HepG2 (cell line): ENCODE measurements around the gene MYO5A. TPM values are rescaled to one million over a fixed set of nuclear protein-coding genes. Genes with fewer than 3 reads are reported as not detected.

ENCODE experiments used
- ATAD3A ChIP-seq: sonication (generic); formaldehyde crosslinking; IDR thresholded peaks from 2 replicates; pipeline ENCODE4 v1.4.0; 2020; ENCODE audit warnings: missing genetic modification reagents
- BCL3 ChIP-seq: sonication (generic); formaldehyde crosslinking; IDR thresholded peaks from 2 replicates; pipeline ENCODE4 v1.5.1; 2020; ENCODE audit warnings: mild to moderate bottlenecking, missing genetic modification reagents, moderate library complexity
- BHLHE40 ChIP-seq: IDR thresholded peaks from 2 replicates; pipeline ENCODE4 v1.6.1; 2011; ENCODE audit warnings: low read length, improper control_type of control experiment
- FOXO1 ChIP-seq: sonication (generic); formaldehyde crosslinking; IDR thresholded peaks from 2 replicates; pipeline ENCODE4 v1.4.0; 2020; ENCODE audit warnings: missing genetic modification reagents
- MTF2 ChIP-seq: sonication (generic); formaldehyde crosslinking; IDR thresholded peaks from 2 replicates; pipeline ENCODE4 v1.5.0; 2020; ENCODE audit warnings: missing genetic modification reagents, borderline replicate concordance
- NFYB ChIP-seq: sonication (generic); formaldehyde crosslinking; IDR thresholded peaks from 2 replicates; pipeline ENCODE4 v1.4.0; 2020; ENCODE audit warnings: missing genetic modification reagents
- NFYC ChIP-seq: IDR thresholded peaks from 2 replicates; pipeline ENCODE4 v1.6.1; 2016; ENCODE audit warnings: missing genetic modification reagents, missing compliant biosample characterization
- TFAP4 ChIP-seq: sonication (generic); IDR thresholded peaks from 2 replicates; pipeline ENCODE4 v1.6.1; 2016; ENCODE audit warnings: low read depth, borderline replicate concordance
- THAP11 ChIP-seq: IDR thresholded peaks from 2 replicates; pipeline ENCODE4 v1.6.1; 2016; ENCODE audit warnings: missing biosample characterization, missing genetic modification reagents
- ZBTB43 ChIP-seq: sonication (generic); formaldehyde crosslinking; conservative IDR thresholded peaks from 2 replicates; pipeline ENCODE4 v1.4.0; 2020; ENCODE audit warnings: missing genetic modification reagents
- ZBTB46 ChIP-seq: sonication (generic); formaldehyde crosslinking; IDR thresholded peaks from 2 replicates; pipeline ENCODE4 v1.4.0; 2020; ENCODE audit warnings: mild to moderate bottlenecking, missing genetic modification reagents, borderline replicate concordance
- ZHX1 ChIP-seq: sonication (generic); formaldehyde crosslinking; IDR thresholded peaks from 2 replicates; pipeline ENCODE4 v1.8.1; 2022; ENCODE audit warnings: low read depth, mild to moderate bottlenecking, missing genetic modification reagents
- ZMYM3 ChIP-seq: sonication (generic); formaldehyde crosslinking; IDR thresholded peaks from 2 replicates; pipeline ENCODE4 v1.5.1; 2020; ENCODE audit warnings: mild to moderate bottlenecking, missing genetic modification reagents
- ZNF230 ChIP-seq: sonication (generic); formaldehyde crosslinking; IDR thresholded peaks from 2 replicates; pipeline ENCODE4 v1.4.0; 2020; ENCODE audit warnings: mild to moderate bottlenecking, missing genetic modification reagents
- ZNF34 ChIP-seq: sonication (generic); formaldehyde crosslinking; IDR thresholded peaks from 2 replicates; pipeline ENCODE4 v1.4.0; 2020; ENCODE audit warnings: mild to moderate bottlenecking, missing genetic modification reagents, borderline replicate concordance
- ZNF343 ChIP-seq: sonication (generic); formaldehyde crosslinking; IDR thresholded peaks from 2 replicates; pipeline ENCODE4 v1.4.0; 2020; ENCODE audit warnings: mild to moderate bottlenecking, missing genetic modification reagents
- ZNF432 ChIP-seq: sonication (generic); formaldehyde crosslinking; IDR thresholded peaks from 2 replicates; pipeline ENCODE4 v1.5.0; 2020; ENCODE audit warnings: missing genetic modification reagents, mild to moderate bottlenecking, borderline replicate concordance
- ZNF615 ChIP-seq: sonication (generic); formaldehyde crosslinking; IDR thresholded peaks from 2 replicates; pipeline ENCODE4 v1.5.0; 2020; ENCODE audit warnings: mild to moderate bottlenecking, missing genetic modification reagents, borderline replicate concordance
- ZNF691 ChIP-seq: sonication (generic); formaldehyde crosslinking; IDR thresholded peaks from 2 replicates; pipeline ENCODE4 v1.4.0; 2020; ENCODE audit warnings: missing genetic modification reagents, low read depth, mild to moderate bottlenecking, borderline replicate concordance
- ZNF839 ChIP-seq: sonication (generic); formaldehyde crosslinking; IDR thresholded peaks from 2 replicates; pipeline ENCODE4 v1.4.0; 2020; ENCODE audit warnings: missing genetic modification reagents, mild to moderate bottlenecking, borderline replicate concordance
- polyA plus RNA-seq, 8 experiments: library from polyadenylated mRNA; depleted of rRNA in 3 of 8; stranded (reverse) in 7 of 8; unstranded in 1 of 8; fragments of >200 nt; fragmentation: Illumina TruSeq in 4 of 8; extraction: Trizol in 4 of 8; gene quantifications; 2 replicates each; pipeline versions ENCODE4 v1.2.1 to v1.2.3, GENCODE V29; 2011 to 2016; ENCODE audit warnings: low read depth in 4 of 8, missing spikeins in 1 of 8, mixed read lengths in 1 of 8; ENCODE audit not compliant: insufficient read depth in 1 of 8
- total RNA-seq, 5 experiments: library from RNA; depleted of rRNA; stranded (reverse); fragments of >200 nt; fragmentation: Illumina TruSeq; extraction: Trizol; gene quantifications; 2 replicates each; pipeline ENCODE4 v1.2.3, GENCODE V29; 2016; ENCODE audit warnings: low read depth in 1 of 5

MYO5A gene
- total and polyA plus RNA-seq, 2 of the 13 experiments (the other 11 are each of a cell fraction or from before 2014, with no cell fraction given) = 2.8 to 4.8 TPM

- TF ChIP-seq BCL3 (CRISPR knock-in tag) (peak; percentile 49; the same call in 1 of the 2 replicates), ATAD3A (CRISPR knock-in tag) (no peak), ZMYM3 (CRISPR knock-in tag) (peak; percentile 88), ZNF432 (no peak), BHLHE40 (no peak), TFAP4 (peak; percentile 98), ZNF615 (CRISPR knock-in tag) (peak; percentile 84; the same call in 1 of the 2 replicates), NFYC (CRISPR knock-in tag) (peak; percentile 25; the same call in 1 of the 2 replicates), FOXO1 (CRISPR knock-in tag) (peak; percentile 95), ZHX1 (CRISPR knock-in tag) (peak; percentile 58), ZNF839 (CRISPR knock-in tag) (no peak), MTF2 (CRISPR knock-in tag) (no peak), ZNF34 (CRISPR knock-in tag) (no peak), ZNF230 (CRISPR knock-in tag) (peak; percentile 96), ZBTB46 (CRISPR knock-in tag) (no peak), NFYB (CRISPR knock-in tag) (no peak), ZBTB43 (CRISPR knock-in tag) (peak; percentile 77; the same call in 1 of the 2 replicates), THAP11 (CRISPR knock-in tag) (peak; percentile 79), ZNF343 (CRISPR knock-in tag) (peak; percentile 92; the same call in 1 of the 2 replicates), ZNF691 (CRISPR knock-in tag) (peak; percentile 74; the same call in 1 of the 2 replicates)
These were observed 240.4 kb downstream of the MYO5A start (continued) for GRCh38 chr15:52288051-52288942.
